Activated B cell treated with CpG ODN at 0.5 μM for 24 hours (primary cell): ENCODE results near the gene TMEM95. TPM values are rescaled to one million over a fixed set of nuclear protein-coding genes. Genes with fewer than 3 reads are reported as not detected.

Experiments
- ATAC-seq: fragments of 200-7000 bp; cut with Tn5 transposase; one replicate; pipeline ENCODE4 v1.10.0; 2021; ENCODE audit warnings: low read depth, mild to moderate bottlenecking, moderate library complexity
- CTCF ChIA-PET: fragments of 350-600 bp; sonication (Branson Sonifier 250); formaldehyde crosslinking; loops from one replicate; lab custom pipeline; 2021; ENCODE audit warnings: antibody characterized with exemption; lab: Charles Lee
- POLR2A ChIA-PET: fragments of 350-600 bp; sonication (Branson Sonifier 250); formaldehyde crosslinking; loops from one replicate; lab custom pipeline; 2021; ENCODE audit warnings: antibody characterized with exemption; lab: Charles Lee
- DNase-seq: peaks from one replicate; pipeline ENCODE4 v3.0.0; 2022
- H3K27ac Mint-ChIP-seq: one replicate; pipeline ENCODE4 v1.8.0; 2020; ENCODE audit warnings: mixed read lengths
- H3K27me3 Mint-ChIP-seq: one replicate; pipeline ENCODE4 v1.8.0; 2021; ENCODE audit warnings: mixed read lengths
- H3K36me3 Mint-ChIP-seq: one replicate; pipeline ENCODE4 v1.8.0; 2021; ENCODE audit warnings: low read depth, mixed read lengths
- H3K4me1 Mint-ChIP-seq: one replicate; pipeline ENCODE4 v1.8.0; 2021; ENCODE audit warnings: mixed read lengths
- H3K4me3 Mint-ChIP-seq: one replicate; pipeline ENCODE4 v1.8.0; 2020; ENCODE audit warnings: mild to moderate bottlenecking, mixed read lengths
- H3K9me3 Mint-ChIP-seq: one replicate; pipeline ENCODE4 v1.8.0; 2020; ENCODE audit warnings: mixed read lengths
- intact Hi-C: fragments of 100-400 bp; cut with micrococcal nuclease; formaldehyde crosslinking; loops from one replicate; pipeline ENCODE4 v1.15.1; 2024
- total RNA-seq: library from RNA; stranded (reverse); gene quantifications from 2 replicates; pipeline ENCODE4 v1.2.3, GENCODE V29; 2022
- TF ChIP-seq, protein P1 (sequence below): fragments of 200-600 bp; IDR thresholded peaks from one replicate; pipeline ENCODE4 v1.8.0; 2022; ENCODE audit warnings: antibody characterized with exemption, mild to moderate bottlenecking

The TMEM95 gene
- total RNA-seq, 1 donor from 2014 or later: not detected

DNA sequence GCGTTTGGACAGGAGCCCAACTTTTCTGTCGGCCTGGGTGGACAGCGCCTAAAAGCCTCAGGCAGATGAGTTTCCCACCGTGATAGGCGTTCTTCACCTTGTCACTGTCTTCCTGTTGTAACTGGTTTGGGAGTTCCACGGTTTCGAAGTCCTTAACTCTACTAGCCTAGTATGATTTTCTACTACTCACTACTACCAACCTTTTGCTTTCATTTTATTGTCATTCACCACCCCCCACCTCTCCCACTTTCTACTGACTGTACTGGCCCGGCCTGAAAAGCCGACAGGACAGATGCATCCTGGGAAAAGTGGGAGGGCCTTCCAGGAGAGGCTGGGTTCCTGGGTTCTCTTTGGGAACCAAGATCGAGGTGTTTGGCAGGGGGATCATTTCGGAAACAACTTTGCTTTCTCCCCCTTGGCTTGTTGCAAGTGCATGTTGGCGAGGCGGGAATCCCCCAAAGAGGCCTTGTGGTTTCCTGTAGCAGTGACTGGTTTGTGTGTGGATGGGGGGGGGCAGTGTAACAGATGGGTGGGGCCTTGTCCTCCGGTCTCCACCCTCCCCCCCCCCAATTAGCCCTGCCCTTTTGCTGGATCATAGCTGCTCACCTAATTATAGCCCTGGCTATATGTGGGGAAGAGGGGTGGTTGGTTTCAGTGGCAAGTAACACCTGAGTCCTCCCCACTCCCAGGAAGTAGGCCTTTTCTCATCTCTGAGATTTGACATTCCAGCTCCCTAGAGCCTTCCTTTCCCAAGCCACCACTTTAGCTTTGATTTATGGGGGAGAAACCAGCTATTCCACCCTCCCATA is 46.1 kb upstream of the TMEM95 start:
- Mint-ChIP-seq H3K9me3 (no peaks in the 10 kb centered on the region), H3K4me3 (peak overlapping the region; percentile 96), H3K27ac (peak overlapping the region; percentile 96), H3K36me3 (peaks cover 65% of the 10 kb centered on the region), H3K27me3 (no peaks in the 10 kb centered on the region), H3K4me1 (peaks cover 55% of the 10 kb centered on the region)
- ChIA-PET POLR2A (interaction anchor here (0.5 to 3.8 kb wide), 32 partner anchors 9 to 879 kb away, joined by 3 to 62 read pairs (median 4); partner anchors contain the start of genes ACADVL, ACAP1, CD68 and DLG4), CTCF (interaction anchor here (1.1 to 3.2 kb wide), 3 partner anchors 12 to 263 kb away, joined by 4 to 12 read pairs (median 4); partner anchors contain the start of gene ACAP1)
- TF ChIP-seq, protein P1, sequence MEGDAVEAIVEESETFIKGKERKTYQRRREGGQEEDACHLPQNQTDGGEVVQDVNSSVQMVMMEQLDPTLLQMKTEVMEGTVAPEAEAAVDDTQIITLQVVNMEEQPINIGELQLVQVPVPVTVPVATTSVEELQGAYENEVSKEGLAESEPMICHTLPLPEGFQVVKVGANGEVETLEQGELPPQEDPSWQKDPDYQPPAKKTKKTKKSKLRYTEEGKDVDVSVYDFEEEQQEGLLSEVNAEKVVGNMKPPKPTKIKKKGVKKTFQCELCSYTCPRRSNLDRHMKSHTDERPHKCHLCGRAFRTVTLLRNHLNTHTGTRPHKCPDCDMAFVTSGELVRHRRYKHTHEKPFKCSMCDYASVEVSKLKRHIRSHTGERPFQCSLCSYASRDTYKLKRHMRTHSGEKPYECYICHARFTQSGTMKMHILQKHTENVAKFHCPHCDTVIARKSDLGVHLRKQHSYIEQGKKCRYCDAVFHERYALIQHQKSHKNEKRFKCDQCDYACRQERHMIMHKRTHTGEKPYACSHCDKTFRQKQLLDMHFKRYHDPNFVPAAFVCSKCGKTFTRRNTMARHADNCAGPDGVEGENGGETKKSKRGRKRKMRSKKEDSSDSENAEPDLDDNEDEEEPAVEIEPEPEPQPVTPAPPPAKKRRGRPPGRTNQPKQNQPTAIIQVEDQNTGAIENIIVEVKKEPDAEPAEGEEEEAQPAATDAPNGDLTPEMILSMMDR: no peak
- DNase-seq: peak; percentile 71
- ATAC-seq: peak; percentile 22
- intact Hi-C loops: no loop called here

DNA sequence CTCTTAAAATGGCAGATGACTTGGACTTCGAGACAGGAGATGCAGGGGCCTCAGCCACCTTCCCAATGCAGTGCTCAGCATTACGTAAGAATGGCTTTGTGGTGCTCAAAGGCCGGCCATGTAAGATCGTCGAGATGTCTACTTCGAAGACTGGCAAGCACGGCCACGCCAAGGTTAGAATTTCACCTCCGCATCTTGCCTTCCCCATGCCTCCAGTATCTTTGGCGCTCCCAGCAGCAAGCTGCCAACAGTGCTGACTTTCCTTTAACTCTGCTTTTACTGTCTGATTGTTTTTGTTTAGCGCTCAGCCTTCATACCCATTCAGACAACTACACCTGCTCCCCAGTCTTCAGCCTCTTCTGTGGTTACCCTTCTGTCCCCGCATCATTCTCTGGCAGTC is 45.3 kb upstream of the TMEM95 start:
- TF ChIP-seq, protein P1: no peak
- Mint-ChIP-seq H3K4me3 (peak overlapping the region; percentile 96), H3K27ac (peak overlapping the region; percentile 96), H3K4me1 (peaks cover 63% of the 10 kb centered on the region), H3K36me3 (peaks cover 72% of the 10 kb centered on the region), H3K27me3 (no peaks in the 10 kb centered on the region), H3K9me3 (no peaks in the 10 kb centered on the region)
- no peak for DNase-seq
- ChIA-PET POLR2A (interaction anchor here (0.5 to 3.8 kb wide), 27 partner anchors 8 to 878 kb away, joined by 3 to 62 read pairs (median 5); partner anchors contain the start of genes ACADVL, ACAP1, CD68 and DLG4), CTCF (interaction anchor here (1.2 to 3.2 kb wide), 3 partner anchors 13 to 264 kb away, joined by 4 to 12 read pairs (median 4); no protein-coding TSS in a partner anchor)
- no peak for ATAC-seq
- intact Hi-C loops: no loop called here

DNA sequence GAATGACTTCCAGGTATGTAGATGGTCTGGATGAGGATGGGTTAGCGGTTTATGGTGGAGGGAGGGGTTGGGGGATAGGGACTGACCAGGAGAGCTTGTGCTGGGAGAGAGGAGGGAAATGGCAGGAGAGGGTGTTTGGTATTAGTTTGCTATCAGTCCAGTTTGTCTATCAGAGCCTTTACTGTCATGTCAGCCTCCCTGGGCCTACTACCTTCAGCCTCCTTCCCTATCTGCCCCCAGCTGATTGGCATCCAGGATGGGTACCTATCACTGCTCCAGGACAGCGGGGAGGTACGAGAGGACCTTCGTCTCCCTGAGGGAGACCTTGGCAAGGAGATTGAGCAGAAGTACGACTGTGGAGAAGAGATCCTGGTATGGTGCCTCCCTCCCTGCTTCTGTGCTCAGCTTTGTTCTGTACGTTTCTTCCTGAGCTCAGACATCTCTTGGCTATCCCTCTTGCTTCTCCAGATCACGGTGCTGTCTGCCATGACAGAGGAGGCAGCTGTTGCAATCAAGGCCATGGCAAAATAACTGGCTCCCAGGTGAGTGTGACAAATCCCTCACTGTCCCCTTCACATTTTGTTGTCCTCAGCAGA is 43.7 kb upstream of the TMEM95 start:
- CTCF ChIA-PET: interaction anchor here (1.2 to 3.2 kb wide), 2 partner anchors 15 to 45 kb away, joined by 4 to 12 read pairs; no protein-coding TSS in a partner anchor
- no peak for DNase-seq
- intact Hi-C loops: no loop called here
- POLR2A ChIA-PET: interaction anchor here (0.8 to 3.8 kb wide), 5 partner anchors 16 to 93 kb away, joined by 3 to 62 read pairs (median 3); partner anchors contain the start of genes ACAP1, NEURL4, PHF23 and TMEM256
- TF ChIP-seq, protein P1: no peak
- Mint-ChIP-seq H3K4me1 (peaks cover 68% of the 10 kb centered on the region), H3K4me3 (no peak overlapping the region), H3K27ac (peak overlapping the region; percentile 96), H3K36me3 (peaks cover 72% of the 10 kb centered on the region), H3K9me3 (no peaks in the 10 kb centered on the region), H3K27me3 (no peaks in the 10 kb centered on the region)
- ATAC-seq: no peak

DNA sequence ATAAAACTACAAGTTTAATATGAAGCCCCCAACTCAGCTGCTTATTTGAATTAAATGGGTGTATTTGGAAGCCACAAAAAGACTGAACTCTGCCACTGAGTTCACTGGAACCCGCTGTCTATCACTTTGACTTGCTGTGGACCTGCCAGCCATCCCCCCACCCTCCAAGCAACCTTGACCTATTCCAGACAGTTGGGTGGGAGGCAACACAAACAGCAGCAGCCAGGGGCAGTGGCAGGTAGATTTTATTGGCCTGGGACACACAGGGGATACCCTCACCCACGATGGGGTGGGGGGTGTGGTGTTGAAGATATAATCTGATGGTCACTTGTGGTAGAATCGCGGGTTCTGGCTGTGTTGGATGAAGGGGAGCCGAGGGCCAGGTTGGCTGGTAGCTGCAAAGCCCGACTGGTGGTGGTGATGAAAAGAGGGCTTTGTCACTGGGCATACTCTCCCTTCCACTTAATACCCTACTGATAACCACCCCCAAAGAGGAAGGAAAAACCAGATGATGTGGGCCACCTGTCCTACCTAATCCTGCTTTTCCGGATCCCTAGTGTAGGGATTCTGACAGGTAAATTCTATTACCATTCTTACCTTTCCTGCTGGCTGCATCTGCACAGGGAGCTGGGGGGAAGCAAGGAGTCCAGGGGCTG is 42.4 kb upstream of the TMEM95 start:
- ATAC-seq (no peak), DNase-seq (no peak)
- Mint-ChIP-seq H3K27ac (peak overlapping the region; percentile 85), H3K27me3 (no peaks in the 10 kb centered on the region), H3K9me3 (no peaks in the 10 kb centered on the region), H3K4me1 (peaks cover 66% of the 10 kb centered on the region), H3K36me3 (peaks cover 69% of the 10 kb centered on the region), H3K4me3 (peak overlapping the region; percentile 19)
- intact Hi-C loops: no loop called here
- TF ChIP-seq, protein P1: no peak
- ChIA-PET POLR2A (interaction anchor here (0.6 to 3.8 kb wide), 8 partner anchors 12 to 373 kb away, joined by 3 to 34 read pairs (median 6); partner anchors contain the start of genes ACAP1, NEURL4 and SLC2A4), CTCF (interaction anchor here (0.8 to 2.8 kb wide), 4 partner anchors 9 to 25 kb away, joined by 3 to 12 read pairs (median 4); partner anchors contain the start of gene ACAP1)
